AG04449 (cell line): ENCODE data around the gene ALK.

Experiments used
- CTCF ChIA-PET: fragments of 350-600 bp; formaldehyde crosslinking; extraction: SDS; loops from one replicate; lab custom pipeline; 2021; ENCODE audit warnings: antibody characterized with exemption; lab: Yijun Ruan, JAX
- POLR2A ChIA-PET: fragments of 400-600, 350-600 bp; formaldehyde crosslinking; extraction: SDS; loops from one replicate; lab custom pipeline; 2020; ENCODE audit warnings: antibody characterized with exemption, inconsistent platforms; lab: Yijun Ruan, JAX
- DNase-seq: peaks from one replicate; pipeline ENCODE4 v3.0.0-alpha.2; 2010; ENCODE audit warnings: low read depth, low spot score
- H3K4me3 ChIP-seq: 2 replicates; pipeline ENCODE4 v1.5.1; 2011; ENCODE audit warnings: low read depth, mild to moderate bottlenecking, control low read depth, low read length
- TF ChIP-seq, protein P1 (sequence below): IDR thresholded peaks from one replicate; pipeline ENCODE4 v1.5.1; 2011; ENCODE audit warnings: mild to moderate bottlenecking, moderate library complexity, low read length, control low read depth, inconsistent platforms; ENCODE audit not compliant: insufficient read depth; ENCODE audit errors: missing control alignments

The ALK gene

DNA sequence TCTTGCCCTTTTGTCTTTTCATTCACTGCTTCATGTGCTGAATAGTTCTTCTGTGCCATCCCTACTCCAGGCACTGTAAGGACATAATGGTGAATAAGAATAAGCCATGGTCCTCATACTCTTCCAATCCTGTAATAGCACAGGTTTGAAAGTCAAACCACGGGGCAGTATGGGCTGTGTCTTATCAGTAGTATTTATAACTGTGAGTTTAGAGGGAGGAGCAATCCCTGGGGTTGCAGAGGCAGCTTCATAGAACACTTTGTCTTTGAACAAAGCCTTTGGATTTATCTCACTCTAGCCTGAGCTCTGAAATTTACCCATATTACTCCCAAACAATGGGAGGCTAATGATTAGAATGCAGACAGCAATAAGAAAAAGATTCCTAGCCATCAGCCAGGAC, 30.2 kb upstream of the ALK start:
- POLR2A ChIA-PET: no interaction called here
- H3K4me3 ChIP-seq: no peak overlapping the region
- TF ChIP-seq, protein P1, sequence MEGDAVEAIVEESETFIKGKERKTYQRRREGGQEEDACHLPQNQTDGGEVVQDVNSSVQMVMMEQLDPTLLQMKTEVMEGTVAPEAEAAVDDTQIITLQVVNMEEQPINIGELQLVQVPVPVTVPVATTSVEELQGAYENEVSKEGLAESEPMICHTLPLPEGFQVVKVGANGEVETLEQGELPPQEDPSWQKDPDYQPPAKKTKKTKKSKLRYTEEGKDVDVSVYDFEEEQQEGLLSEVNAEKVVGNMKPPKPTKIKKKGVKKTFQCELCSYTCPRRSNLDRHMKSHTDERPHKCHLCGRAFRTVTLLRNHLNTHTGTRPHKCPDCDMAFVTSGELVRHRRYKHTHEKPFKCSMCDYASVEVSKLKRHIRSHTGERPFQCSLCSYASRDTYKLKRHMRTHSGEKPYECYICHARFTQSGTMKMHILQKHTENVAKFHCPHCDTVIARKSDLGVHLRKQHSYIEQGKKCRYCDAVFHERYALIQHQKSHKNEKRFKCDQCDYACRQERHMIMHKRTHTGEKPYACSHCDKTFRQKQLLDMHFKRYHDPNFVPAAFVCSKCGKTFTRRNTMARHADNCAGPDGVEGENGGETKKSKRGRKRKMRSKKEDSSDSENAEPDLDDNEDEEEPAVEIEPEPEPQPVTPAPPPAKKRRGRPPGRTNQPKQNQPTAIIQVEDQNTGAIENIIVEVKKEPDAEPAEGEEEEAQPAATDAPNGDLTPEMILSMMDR: no peak
- CTCF ChIA-PET: interaction anchor here (1.1 kb wide), 1 partner anchor 29 kb away, joined by 3 read pairs; no protein-coding TSS in a partner anchor
- no peak for DNase-seq

DNA sequence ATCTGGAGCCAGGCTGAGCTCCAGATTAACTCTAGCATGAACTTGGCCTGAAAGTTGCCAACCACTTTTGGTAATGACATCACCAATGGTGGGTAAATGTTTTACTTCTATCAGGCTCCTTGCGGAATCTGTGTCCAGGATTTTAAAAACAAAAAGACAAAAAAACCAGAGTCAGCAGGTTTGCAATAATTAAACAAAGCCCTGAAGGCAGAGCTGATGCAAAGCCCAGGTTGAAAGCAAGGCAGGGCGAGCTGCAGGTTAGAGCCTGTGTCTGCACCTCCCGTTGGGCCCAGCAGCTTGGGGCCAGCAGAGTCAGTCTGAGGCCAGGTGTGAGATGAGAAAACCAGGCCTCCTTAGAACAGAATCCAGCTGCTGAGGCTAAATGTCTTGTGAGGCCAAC, 29.1 kb upstream of the ALK start:
- DNase-seq: no peak
- TF ChIP-seq, protein P1: no peak
- H3K4me3 ChIP-seq: no peak overlapping the region
- ChIA-PET CTCF (interaction anchor here (1.1 kb wide), 1 partner anchor 28 kb away, joined by 4 read pairs; no protein-coding TSS in a partner anchor), POLR2A (no interaction called here)

DNA sequence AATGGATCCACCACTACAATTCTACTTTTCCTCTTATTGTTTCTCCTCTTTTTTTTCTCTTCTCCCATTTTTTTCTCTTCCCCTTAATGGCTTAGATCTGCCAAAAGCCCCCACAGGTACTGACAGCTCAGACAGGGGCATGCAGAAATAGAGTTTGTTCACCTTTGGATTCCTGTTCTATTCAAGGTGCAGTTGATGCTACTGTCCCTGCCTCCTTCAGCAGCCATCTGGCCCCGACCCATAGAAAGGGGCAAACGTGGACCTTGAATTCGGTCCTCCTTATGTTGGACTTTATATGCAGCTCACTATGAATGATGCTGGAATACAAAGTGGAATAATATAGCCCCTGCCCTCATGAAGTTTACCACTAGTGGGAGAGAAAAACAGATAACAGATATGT, 27.7 kb upstream of the ALK start:
- no peak overlapping the region for H3K4me3 ChIP-seq

DNA sequence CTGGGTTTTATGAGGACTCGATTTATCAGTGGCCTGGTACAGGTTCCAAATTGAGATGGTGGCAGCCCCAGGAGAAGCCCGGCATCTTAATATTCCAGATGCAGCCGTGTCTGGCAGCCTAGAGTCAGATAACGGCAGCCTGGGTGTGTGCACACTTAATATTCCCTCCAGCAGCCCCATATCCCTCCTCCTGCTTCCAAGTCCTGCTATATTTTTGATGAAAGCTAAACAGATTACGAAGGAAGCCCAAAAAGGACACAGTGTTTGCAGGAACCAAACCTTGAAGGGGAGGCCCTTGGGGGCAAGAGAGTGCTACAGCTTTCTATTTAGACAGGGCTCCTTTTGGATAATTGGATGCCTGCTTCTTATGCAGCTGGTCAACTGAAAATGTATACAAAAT, 25.1 kb upstream of the ALK start:
- TF ChIP-seq, protein P1: no peak
- H3K4me3 ChIP-seq: no peak overlapping the region
- DNase-seq: no peak
- CTCF ChIA-PET: no interaction called here
- POLR2A ChIA-PET: no interaction called here

More for the DNA sequence above, 27.7 kb upstream of the ALK start:
- ChIA-PET CTCF (interaction anchor here (1.4 kb wide), 1 partner anchor 26 kb away, joined by 5 read pairs; no protein-coding TSS in a partner anchor), POLR2A (no interaction called here)
- TF ChIP-seq, protein P1: no peak
- no peak for DNase-seq

DNA sequence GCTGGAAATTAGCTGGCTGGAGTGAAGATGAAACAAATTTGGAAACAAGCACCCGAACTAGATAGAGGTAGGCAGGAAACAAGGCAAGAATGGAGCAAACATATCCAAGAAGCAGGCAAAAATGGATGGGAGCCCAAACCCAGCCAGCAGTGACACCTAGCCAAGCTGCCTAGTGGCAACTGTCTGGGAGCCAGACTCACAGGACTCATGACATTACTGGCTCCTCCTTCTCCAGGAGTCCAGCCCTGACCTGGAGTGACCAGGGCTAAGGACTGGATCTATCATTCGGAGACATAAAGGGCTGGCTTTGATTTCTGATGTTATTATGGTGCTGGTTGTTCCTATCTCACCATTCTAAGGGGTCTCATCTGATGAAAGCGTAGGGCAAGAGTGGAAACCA, 21.3 kb upstream of the ALK start:
- no peak for DNase-seq
- POLR2A ChIA-PET: no interaction called here
- TF ChIP-seq, protein P1: no peak
- CTCF ChIA-PET: no interaction called here
- no peak overlapping the region for H3K4me3 ChIP-seq

DNA sequence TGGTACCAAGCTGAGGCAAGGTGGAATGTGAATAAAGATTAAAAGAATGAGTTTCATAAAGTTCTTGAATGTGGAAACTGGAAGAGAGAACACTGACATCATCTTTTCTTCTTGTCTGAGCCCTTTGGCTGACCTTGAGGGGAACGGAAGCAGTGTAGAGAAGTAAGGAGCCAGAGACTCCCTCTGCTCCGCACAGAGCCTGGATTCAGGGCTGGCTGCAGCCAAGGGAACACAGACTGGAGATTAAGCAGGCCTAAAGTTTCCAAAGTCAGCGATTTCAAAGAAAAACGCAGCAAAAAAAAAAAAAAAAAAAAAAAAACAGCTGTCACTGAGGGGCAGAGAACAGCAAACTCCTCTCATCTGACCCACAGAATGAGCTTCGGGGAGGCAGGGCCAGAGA, 19.3 kb upstream of the ALK start:
- DNase-seq: no peak
- TF ChIP-seq, protein P1: no peak
- ChIA-PET CTCF (no interaction called here), POLR2A (no interaction called here)
- no peak overlapping the region for H3K4me3 ChIP-seq
